ENCODE results near the gene METTL17.
"Not testable (repeated sequence)": the region's sequence is repeated elsewhere in the genome, so short reads cannot be mapped to it uniquely, and the experiment has no call there.

The METTL17 gene

GRCh38 chr14:20989787-20990600 lies at the start of gene METTL17:
METTL17 (plus strand) TSS chr14:20989980; CDS start chr14:20990003, 23 bp downstream.
- peak; percentile 98 for DNase-seq

GRCh38 chr14:20945146-20945545 lies 44.6 kb upstream of the METTL17 start:
- DNase-seq = not testable (repeated sequence)

GRCh38 chr14:20946707-20947106 lies 43.1 kb upstream of the METTL17 start:
- DNase-seq = not testable (repeated sequence)

GRCh38 chr14:20954736-20955537 lies 34.8 kb upstream of the METTL17 start, which contains the start of gene RNASE2:
RNASE2 (plus strand) TSS chr14:20955487; CDS start chr14:20955772, 285 bp downstream.
- DNase-seq = not testable (repeated sequence)

- not testable (repeated sequence) for DNase-seq
These were observed 34.3 kb upstream of the METTL17 start for GRCh38 chr14:20955538-20955873.

- DNase-seq = no peak
These were observed 33.3 kb upstream of the METTL17 start for GRCh38 chr14:20956376-20956976.

GRCh38 chr14:20958946-20959345 lies 30.8 kb upstream of the METTL17 start:
- not testable (repeated sequence) for DNase-seq

- DNase-seq = no peak
These were observed 20.4 kb upstream of the METTL17 start for GRCh38 chr14:20969336-20969735.

GRCh38 chr14:20970647-20970982 lies 19.2 kb upstream of the METTL17 start:
- no peak for DNase-seq

- DNase-seq = peak; percentile 94
These were observed 18.6 kb upstream of the METTL17 start for GRCh38 chr14:20970983-20971704.

- no peak for DNase-seq
These were observed 18.1 kb upstream of the METTL17 start for GRCh38 chr14:20971705-20972021.

GRCh38 chr14:20973501-20973900 lies 16.3 kb upstream of the METTL17 start:
- no peak for DNase-seq

- DNase-seq = no peak
These were observed 13.5 kb upstream of the METTL17 start for GRCh38 chr14:20976291-20976690.

GRCh38 chr14:20978687-20979086 lies 11.1 kb upstream of the METTL17 start:
- no peak for DNase-seq

- no peak for DNase-seq
These were observed 8.9 kb upstream of the METTL17 start for GRCh38 chr14:20980906-20981305.

- DNase-seq = no peak
These were observed 7.0 kb upstream of the METTL17 start for GRCh38 chr14:20982646-20983369.

GRCh38 chr14:20985650-20986049 lies 4.1 kb upstream of the METTL17 start:
- not testable (repeated sequence) for DNase-seq

- DNase-seq = no peak
These were observed 3.0 kb upstream of the METTL17 start for GRCh38 chr14:20986811-20987210.

GRCh38 chr14:20988717-20989470 lies 886 bp upstream of the METTL17 start:
- no peak for DNase-seq

- no peak for DNase-seq
These were observed 351 bp upstream of the METTL17 start for GRCh38 chr14:20989471-20989786.

GRCh38 chr14:20996521-20996920 lies 6.7 kb downstream of the METTL17 start:
- no peak for DNase-seq

- DNase-seq = no peak
These were observed 7.3 kb downstream of the METTL17 start for GRCh38 chr14:20997115-20997514.
